PC-3 (cell line): ENCODE data around the gene SRPRA.

Experiments used
- EZH2 ChIP-seq: fragments of 300-600 bp; sonication (generic); IDR thresholded peaks from one replicate; pipeline ENCODE4 v1.6.1; 2017; ENCODE audit warnings: antibody characterized with exemption, mild to moderate bottlenecking, low read length; ENCODE audit not compliant: unreplicated experiment
- EZH2phosphoT487 ChIP-seq: fragments of 300-600 bp; sonication (generic); IDR thresholded peaks from 2 replicates; pipeline ENCODE4 v1.6.1; 2018; ENCODE audit warnings: mild to moderate bottlenecking, antibody characterized with exemption, low read length, borderline replicate concordance
- TF ChIP-seq, protein P1 (sequence below): fragments of 300-600 bp; sonication (generic); conservative IDR thresholded peaks from 2 replicates; pipeline ENCODE4 v1.5.1; 2017; ENCODE audit warnings: antibody characterized with exemption, low read depth, mild to moderate bottlenecking, low read length

GRCh38 chr11:126281666-126282175 is 13.0 kb upstream of the SRPRA start:
- TF ChIP-seq EZH2 (no peak), EZH2phosphoT487 (no peak)
- TF ChIP-seq, protein P1, sequence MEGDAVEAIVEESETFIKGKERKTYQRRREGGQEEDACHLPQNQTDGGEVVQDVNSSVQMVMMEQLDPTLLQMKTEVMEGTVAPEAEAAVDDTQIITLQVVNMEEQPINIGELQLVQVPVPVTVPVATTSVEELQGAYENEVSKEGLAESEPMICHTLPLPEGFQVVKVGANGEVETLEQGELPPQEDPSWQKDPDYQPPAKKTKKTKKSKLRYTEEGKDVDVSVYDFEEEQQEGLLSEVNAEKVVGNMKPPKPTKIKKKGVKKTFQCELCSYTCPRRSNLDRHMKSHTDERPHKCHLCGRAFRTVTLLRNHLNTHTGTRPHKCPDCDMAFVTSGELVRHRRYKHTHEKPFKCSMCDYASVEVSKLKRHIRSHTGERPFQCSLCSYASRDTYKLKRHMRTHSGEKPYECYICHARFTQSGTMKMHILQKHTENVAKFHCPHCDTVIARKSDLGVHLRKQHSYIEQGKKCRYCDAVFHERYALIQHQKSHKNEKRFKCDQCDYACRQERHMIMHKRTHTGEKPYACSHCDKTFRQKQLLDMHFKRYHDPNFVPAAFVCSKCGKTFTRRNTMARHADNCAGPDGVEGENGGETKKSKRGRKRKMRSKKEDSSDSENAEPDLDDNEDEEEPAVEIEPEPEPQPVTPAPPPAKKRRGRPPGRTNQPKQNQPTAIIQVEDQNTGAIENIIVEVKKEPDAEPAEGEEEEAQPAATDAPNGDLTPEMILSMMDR: no peak
